Activated CD8-positive, alpha-beta memory T cell treated with anti-CD3 and anti-CD28 coated beads, Interleukin-2, amount 50 U/mL, for 24 hours (primary cell): ENCODE results near the gene TNFAIP1.
A peak's percentile ranks its signal among the peaks of the same experiment; 100 is the strongest.
"Not testable (repeated sequence)": the region's sequence is repeated elsewhere in the genome, so short reads cannot be mapped to it uniquely, and the experiment has no call there.

Source experiments
- DNase-seq: peaks from one replicate; pipeline ENCODE4 v3.0.0-alpha.2; 2020; ENCODE audit errors: extremely low read depth

TNFAIP1 gene, protein sequence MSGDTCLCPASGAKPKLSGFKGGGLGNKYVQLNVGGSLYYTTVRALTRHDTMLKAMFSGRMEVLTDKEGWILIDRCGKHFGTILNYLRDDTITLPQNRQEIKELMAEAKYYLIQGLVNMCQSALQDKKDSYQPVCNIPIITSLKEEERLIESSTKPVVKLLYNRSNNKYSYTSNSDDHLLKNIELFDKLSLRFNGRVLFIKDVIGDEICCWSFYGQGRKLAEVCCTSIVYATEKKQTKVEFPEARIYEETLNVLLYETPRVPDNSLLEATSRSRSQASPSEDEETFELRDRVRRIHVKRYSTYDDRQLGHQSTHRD

DNA sequence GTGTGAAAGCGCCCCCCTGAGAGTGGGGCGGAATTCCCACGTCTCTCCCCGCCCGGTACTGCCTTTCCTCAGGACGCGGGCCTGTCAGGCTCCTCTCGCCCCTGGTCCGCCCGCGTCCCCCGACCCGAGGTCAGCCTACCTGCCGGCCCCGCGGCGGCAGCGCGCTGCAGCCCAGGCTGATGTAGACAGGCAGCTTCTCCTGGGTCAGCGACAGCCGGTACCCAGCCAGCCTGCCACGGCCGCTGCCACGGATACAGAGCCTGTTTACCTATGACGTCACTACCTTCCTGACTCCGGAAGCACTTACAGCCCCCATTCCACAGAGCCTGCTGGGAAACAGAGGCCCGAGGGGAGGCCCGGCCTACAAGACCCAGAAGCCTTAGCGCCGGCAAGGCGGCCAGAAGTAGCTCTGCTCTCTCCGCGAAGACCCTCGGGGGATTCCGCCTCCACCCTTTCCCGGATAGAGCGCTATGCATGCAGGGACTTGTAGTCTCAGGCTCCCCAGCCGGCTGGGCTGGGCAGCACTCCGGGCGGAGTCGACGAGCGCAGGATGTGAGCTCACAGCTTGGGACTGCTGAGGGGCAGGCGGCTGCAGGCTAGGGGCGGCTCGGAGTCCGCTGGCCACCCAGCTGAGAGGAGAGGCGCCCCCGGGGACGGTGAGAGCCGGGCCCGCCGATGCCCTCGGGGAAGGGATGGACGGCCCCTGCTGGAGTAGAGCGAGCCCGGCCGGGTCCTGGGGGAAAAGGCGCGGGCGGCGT, at the start of gene TNFAIP1, which contains the start of gene IFT20:
Gene TNFAIP1, plus strand, starts transcription at position 561 of the 758 bp plus-strand sequence. CDS start 3,761 bp downstream, outside the sequence.
Gene IFT20, minus strand, starts transcription at position 272 of the 758 bp plus-strand sequence. CDS start 3,487 bp downstream, outside the sequence.
- DNase-seq = peak; percentile 96

DNA sequence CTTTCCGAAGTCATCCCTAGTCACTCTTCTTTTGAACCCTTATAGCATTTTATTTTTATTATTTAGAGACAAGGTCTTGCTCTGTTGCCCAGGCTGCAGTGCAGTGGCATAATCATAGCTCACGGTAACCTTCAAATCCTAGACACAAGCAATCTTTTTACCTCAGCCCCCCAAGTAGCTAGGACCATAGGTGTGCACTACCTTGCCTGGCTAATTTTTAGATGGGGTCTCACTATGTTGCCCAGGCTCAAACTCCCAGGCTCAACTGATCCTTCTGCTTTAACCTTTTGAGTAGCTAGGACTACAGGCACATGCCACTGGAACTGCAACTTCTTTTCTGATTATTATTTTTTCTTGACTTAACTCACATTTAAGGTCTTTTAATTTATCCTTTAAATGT, 49.6 kb upstream of the TNFAIP1 start:
- DNase-seq = no peak

DNA sequence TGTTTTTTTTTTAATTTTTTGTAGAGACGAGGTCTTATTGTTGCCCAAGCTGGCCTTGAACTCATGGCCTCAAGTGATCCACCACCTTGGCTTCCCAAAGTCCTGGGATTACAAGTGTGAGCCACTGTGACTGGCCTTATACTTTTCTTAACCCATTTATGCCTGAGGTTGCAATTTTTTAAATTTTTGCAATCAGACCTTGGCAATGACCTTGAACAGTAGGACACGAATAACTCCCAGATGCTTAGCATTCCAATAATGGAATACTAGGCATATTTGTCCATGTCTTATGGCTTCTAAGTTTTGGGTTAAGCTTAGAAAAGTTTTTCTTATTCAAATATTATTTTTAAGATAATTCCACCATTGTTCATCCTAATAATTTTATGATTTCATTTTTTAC, 44.9 kb upstream of the TNFAIP1 start:
- DNase-seq = no peak

DNA sequence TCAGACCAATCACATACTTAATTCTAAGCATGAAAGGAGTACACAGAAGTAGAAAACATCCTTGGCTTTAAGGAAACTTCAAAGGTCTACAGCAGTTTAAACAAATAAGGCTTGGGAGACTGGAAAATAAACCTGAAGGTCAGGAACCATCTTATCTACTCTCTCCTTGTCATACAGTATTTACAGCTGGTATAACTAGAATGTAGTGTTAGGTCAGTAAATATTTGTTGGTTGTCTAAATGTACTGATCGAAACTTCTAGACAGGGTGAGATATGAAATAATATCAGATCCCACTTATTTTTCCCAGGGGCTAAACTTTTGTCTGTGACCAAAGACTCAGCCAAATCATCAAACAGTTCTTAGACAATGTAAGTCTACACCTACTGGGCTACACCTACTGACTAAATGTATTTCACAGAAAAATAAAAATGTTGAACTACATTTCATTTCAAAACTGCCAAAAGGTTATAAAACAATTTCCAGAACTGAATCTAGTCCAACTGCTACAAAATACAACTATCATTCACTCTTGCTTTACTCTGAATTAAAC, 43.7 kb upstream of the TNFAIP1 start:
- DNase-seq = no peak

DNA sequence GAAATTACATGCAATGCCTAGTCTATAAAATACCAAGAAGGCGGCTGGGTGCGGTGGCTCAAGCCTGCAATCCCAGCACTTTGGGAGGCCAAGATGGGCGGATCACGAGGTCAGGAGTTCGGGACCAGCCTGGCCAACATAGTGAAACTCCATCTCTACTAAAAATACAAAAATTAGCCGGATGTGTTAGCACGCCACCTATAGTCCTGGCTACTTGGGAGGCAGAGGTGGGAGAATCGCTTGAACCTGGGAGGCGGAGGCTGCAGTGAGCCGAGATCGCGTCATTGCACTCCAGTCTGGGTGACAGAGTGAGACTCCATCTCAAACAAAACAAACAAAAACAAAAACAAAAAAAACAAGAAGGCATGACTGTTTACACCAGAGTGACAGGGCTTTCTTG, 42.7 kb upstream of the TNFAIP1 start:
- DNase-seq = not testable (repeated sequence)

DNA sequence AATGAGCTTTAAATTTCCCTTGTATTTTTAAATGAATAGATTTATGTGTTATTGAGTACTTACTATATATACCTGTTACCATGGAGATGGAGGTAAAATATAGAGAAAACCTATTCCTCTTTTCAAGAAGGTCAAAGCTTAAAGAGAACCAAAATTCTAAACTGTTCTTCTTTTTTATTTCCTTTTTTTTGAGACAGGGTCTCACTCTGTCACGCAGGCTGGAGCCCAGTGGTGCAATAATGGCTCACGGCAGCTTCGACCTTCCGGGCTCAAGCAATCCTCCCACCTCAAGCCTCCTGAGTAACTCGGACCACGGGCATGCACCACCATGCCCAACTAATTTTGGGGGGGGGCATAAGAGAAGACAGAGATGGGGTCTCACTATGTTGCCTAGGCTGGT, 41.6 kb upstream of the TNFAIP1 start:
- no peak for DNase-seq

DNA sequence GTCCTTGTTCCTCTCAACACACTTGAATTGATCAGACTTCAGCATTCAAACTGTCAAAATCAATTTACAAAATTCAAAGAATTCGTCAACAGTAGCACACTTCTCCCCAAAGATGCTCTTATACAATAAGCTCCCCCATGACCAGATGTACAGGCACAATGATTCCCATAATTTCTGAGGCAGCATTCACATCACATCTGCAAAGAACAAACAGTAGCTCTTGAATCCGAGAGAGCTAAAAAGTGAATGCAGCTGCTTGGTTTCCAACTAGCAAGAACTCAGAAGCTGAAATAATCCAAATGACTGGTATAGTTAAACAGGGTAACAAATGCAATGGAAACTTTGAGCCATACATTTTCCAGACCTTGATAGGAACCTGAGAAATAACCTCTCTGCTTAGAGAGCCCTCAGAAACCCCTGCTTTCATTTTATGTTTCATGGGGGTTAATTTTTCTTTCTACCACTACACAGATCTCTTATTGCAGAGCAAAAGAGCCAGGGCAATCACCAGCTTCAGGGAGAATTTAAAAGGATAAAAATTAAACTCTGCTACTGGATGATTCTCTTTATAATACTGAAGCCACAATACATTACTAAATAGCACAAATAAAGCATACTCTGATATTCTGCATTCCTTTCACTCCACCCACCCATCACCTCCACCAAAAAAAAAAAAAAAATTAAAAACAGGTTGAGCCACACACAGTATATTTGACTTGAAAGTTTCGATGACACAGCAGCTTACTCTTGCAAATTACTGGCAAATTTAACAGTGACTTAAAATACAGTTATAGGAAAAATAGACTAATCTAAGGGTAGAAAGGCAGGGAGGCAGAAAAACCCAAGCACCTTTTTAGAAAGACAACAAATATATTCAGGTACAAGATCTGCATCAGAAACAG, 39.6 kb upstream of the TNFAIP1 start:
- no peak for DNase-seq

DNA sequence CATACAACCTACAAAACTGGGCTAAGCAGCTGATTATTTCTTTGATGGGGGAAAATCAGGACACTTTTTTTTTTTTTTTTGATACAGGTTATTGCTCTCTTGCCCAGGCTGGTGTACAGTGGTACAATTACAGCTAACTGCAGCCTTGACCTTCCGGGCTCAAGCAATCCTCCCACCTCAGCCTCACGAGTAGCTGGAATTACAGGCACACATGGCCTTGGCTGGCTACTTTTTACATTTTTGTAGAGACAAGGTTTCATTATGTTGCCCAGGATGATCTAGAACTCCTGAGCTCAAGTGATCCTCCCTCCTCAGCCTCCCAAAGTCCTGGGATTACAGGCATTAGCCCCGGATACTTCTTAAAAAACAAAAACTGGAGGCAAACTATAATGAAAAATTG, 37.1 kb upstream of the TNFAIP1 start:
- no peak for DNase-seq

DNA sequence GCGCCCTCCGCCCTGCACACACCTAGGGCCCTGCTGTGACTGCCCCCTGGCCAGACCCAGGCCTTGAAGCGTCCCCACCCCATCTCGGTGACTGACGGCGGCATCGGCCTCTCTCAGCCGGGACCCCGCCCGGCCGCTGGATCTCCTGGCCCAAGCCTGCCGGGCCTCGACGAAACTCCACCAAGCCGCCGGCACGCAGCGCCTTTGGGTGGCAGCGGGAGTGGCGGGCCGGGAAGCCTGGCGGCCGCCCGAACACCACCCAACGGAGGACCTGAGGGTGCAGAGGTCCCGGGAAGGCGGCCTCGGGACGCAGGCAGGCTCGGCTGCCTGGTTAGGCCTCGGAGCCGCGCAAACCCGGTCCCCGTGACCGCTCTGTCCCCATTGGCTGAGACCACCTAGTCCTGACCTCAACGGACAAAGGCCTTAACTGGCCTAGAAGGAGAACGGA, 28.6 kb upstream of the TNFAIP1 start:
- DNase-seq = no peak

DNA sequence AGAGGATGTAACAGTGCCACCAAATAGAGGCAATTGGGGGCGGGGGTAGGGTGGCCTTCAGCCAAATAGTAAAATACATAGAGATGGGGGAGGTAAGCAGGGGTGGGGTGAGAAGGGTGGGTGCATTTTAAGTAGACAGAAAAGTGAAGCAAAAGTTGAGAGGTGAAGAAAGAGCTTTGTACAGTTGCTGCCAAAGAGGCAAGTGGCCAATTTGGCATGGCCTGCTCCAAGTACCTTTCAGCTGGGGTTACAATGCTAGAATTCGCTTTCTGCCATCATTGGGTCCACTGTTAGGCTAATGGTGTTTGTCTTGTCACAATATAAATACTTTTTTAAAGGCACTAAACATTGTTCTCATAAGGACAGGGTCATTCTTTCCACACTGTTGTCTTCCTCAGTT, 21.7 kb upstream of the TNFAIP1 start:
- DNase-seq = no peak

DNA sequence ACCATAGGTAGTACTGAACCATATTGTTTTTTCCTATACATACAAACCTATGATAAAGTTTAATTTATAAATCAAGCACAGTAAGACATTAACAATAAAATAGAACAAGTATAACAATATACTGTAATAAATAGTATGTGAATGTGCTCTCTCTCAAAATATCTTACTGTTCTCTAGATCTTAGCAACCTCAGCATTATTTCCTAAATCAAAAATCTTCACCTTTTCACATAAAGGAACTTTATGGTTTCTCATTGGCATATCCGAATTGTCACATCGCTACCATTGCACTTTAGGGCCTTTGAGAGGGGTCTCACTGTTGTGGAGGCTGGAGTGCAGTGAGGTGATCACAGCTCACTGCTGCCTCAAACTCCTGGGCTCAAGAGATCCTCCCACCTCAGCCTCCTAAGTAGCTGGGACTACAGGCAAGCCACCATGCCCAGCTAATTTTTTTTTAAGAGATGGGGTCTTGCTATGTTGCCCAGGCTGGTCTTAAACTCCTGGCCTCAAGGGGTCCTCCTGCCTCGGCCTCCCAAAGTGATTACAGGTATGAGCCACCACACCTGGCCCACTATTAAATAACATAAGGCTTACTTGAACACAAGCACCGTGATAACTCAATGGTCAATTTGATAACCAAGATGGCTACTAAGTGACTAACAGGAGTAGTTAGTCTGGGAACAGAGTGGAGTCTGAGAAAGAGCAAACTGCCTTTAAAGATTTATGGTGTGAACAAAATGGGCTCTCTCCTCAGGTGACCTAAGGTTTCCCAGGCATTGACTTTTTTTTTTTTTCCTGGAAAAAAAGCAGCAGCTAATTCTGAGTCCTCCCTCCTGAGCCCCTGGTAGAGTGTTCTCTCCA, 19.5 kb upstream of the TNFAIP1 start:
- DNase-seq = no peak

DNA sequence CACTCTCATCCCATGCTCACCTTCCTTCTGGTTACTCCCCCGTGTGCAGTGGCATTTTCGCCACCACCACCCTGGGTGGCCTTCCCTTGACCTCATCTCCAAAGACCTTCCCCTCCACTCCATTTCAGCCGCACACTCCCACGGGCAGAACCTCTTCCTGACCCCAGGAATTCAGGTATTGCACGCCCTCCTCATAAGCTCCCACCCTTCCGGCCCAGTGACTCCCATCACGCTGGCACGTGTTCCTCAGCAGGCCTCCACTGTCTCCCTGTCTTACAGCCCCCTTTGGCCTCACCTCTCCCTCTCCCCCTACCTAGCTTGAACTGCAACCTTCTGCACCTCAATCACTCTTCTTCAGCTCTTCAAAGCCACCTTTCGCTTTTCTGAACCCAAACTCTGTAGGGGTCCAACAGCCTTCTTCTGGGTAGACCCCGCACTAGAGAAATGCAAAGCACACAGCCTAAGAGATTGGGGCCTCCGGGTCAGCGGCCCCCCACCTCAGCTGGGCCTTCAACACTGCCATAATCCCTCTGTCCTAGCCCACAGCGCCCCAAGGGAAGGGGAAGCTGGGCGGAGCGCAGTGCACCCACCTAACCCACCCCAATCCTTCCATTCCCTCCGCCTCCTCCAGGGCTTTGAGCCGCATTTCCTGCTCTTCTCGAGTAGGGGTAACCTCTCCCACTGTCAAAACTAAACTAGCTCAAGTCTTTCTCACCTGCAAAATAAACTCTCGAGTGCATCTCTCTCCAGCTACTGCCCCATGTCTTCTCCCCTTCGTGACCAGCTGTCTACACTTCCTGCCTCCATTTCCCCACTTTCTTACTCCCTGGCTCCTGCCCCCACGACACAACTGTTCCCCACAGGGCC, 18.2 kb upstream of the TNFAIP1 start:
- no peak for DNase-seq

DNA sequence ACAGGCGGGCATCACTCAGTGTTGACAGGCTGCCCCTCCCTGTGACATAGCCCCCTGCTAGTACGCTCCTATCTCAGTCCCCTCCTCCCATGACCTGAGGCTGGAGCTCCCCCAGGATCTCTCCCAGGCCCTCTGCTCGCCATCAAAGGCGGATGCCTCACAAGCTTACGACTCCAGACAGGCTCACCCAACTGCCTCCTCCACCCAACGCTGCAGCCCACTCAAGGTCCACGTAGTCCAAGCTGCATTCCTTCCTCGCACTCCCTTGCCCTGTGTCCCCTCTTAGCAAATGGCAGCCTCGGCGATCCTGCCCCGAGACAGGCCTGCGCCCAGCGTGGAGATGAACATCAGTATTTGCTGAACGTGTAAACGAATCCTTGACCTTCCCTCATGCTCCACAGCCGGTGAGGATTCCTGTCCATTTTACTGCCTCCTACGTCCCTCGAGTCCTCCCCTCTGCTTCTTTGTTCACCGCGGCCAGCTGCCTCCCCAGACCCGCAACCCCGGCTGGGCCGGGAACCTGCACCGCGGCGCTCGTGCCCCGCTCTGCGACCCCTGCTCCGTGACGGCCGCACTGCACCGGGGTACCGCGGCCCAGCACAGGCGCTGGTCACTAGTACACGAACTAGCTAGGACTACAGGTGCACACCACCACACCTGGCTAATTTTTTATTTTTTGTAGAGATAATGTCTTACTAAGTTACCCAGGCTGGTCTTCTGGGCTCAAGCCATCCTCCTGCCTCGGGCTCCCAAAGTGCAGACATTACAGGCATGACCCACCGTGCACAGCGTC, 17.4 kb upstream of the TNFAIP1 start:
- DNase-seq = no peak

DNA sequence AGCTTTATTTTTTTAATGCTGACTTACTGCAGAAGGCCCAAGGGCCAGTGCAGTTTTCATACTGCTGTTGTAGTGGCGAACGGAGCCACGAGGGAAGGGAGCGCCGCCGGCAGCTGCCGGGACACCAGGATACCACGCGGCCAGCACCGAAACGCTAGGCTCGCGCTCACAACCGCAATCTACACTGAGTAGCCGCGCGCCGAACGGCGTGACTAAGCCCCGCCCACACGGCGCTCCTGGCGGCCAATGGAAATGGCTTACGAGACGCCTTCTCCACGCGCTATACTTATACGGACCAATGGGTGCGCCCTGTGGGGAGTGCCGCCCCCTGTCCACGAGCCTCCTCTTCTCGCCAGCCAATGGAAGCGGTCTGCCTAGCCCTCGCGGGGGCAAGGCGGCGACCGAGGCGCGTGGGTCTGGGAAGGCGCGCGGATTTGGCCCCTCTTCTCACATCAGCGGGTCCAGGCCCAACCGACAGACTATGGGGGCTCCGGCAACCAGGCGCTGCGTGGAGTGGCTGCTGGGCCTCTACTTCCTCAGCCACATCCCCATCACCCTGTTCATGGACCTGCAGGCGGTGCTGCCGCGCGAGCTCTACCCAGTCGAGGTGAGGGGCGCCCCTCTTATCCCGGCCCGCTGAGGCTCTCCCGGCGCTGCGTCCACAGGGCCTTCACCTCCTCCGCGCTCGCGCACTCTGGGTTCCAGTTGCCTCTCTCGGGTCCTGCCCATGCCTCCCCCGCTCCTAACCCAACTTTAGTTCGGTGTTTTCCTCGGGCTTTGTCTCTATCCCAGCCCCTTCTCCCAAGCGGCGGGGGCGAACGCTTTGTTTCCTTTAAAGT, 16.6 kb upstream of the TNFAIP1 start, which contains the start of gene TMEM97:
Gene TMEM97, plus strand, starts transcription at position 442 of the 839 bp plus-strand sequence. Its CDS starts 40 bp downstream, at position 482.
- peak; percentile 93 for DNase-seq

DNA sequence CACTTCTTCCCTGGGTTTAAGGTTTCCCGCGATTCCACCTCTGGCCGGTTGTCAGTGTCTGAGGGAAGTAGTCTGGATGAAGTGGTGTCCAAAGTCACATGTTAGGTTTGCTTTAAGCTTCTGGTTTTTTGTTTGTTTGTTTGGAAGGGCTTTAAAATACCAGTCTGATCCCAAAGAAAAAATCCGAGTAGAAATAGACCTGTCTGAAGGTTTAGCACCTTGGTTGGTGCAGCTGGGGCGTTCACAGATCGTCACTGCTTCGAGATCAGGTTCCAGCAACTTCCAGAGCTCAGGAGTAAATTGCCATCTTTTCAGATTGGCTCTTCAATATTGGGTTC, 16.0 kb upstream of the TNFAIP1 start:
- no peak for DNase-seq

DNA sequence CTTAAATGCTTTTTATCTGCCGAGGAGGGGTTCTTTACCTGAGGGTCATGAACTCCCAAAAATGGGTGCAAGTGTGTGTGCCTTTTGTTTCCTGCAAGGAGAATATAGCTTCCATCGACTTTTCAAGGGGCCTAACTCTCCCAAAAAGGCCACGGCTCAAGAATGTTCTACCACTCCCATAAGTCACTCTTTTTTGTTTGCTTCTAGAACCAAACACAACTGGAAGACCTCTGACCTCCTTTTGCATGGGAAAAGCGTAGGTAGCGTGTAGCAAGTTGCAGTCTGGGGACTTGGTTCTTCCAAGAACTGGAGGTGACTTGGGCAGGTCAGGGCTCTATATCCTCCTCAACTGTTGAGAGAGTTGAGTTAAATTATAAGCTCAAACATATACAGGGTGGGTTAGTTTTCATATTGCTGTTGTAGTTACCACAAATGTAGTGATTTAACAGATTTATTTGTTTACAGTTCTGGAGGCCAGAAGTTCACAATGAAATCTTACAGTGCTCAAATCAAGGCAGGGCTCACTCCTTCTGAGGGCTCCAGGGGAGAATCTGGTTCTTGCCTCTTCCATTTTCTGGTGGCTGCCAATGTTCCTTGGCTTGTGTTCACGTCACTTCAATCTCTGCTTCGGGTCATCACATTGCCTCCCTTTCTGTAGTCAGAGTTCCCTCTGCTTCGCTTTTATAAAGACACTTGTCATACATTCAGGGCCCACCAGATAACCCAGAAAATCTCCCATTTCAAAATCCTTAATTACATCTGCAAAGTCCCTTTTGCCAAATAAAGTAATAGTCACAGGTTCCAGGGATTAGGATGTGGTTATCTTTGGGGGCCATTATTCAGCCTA, 15.1 kb upstream of the TNFAIP1 start:
- DNase-seq = no peak

DNA sequence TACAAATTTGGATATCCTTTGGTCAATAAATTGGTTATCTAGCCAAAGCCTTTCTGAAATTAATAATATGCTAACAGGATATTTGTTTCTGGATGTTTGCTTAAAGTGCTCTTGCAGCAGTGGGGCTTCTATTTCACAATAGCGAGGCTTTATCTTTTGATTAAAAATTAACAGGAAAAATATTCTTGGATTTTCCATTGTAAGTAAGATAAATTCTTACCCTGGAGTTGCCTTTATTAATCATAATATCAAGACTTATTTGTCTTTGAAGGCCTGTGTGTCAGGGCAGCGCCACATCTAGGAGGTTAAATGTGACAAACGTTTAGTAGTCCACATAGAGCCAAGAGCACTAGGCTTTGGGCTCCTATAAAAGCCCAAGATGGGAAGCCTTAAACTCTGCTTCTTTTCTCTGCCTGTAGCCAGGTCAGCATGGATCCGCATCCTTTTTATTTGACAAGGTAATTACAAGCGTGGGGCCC, 11.3 kb upstream of the TNFAIP1 start:
- DNase-seq = no peak
